A673 (cell line): ENCODE data around the gene RAP1GAP.

Experiments
- EZH2 ChIP-seq: fragments of 200-600 bp; sonication (generic); IDR thresholded peaks from 2 replicates; pipeline ENCODE4 v1.6.1; 2017; ENCODE audit warnings: borderline replicate concordance, low read depth, mild to moderate bottlenecking, mixed read lengths, antibody characterized with exemption, low read length; ENCODE audit not compliant: poor library complexity, severe bottlenecking
- TF ChIP-seq, protein P1 (sequence below): fragments of 300-800, 200-600 bp; sonication (generic); conservative IDR thresholded peaks from 2 replicates; pipeline ENCODE4 v1.5.1; 2017; ENCODE audit warnings: low read depth, mild to moderate bottlenecking, antibody characterized with exemption, low read length, moderate library complexity, mixed read lengths

GRCh38 chr1:21670059-21670881 is 1.1 kb upstream of the RAP1GAP start:
- TF ChIP-seq, protein P1, sequence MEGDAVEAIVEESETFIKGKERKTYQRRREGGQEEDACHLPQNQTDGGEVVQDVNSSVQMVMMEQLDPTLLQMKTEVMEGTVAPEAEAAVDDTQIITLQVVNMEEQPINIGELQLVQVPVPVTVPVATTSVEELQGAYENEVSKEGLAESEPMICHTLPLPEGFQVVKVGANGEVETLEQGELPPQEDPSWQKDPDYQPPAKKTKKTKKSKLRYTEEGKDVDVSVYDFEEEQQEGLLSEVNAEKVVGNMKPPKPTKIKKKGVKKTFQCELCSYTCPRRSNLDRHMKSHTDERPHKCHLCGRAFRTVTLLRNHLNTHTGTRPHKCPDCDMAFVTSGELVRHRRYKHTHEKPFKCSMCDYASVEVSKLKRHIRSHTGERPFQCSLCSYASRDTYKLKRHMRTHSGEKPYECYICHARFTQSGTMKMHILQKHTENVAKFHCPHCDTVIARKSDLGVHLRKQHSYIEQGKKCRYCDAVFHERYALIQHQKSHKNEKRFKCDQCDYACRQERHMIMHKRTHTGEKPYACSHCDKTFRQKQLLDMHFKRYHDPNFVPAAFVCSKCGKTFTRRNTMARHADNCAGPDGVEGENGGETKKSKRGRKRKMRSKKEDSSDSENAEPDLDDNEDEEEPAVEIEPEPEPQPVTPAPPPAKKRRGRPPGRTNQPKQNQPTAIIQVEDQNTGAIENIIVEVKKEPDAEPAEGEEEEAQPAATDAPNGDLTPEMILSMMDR: no peak
- no peak for TF ChIP-seq EZH2
